ENCODE data around the gene HHIPL2. TPM values are rescaled to one million over a fixed set of nuclear protein-coding genes. Genes with fewer than 3 reads are reported as not detected.

The HHIPL2 gene
- total RNA-seq, 2 experiments from 2014 or later, result not detected

DNA sequence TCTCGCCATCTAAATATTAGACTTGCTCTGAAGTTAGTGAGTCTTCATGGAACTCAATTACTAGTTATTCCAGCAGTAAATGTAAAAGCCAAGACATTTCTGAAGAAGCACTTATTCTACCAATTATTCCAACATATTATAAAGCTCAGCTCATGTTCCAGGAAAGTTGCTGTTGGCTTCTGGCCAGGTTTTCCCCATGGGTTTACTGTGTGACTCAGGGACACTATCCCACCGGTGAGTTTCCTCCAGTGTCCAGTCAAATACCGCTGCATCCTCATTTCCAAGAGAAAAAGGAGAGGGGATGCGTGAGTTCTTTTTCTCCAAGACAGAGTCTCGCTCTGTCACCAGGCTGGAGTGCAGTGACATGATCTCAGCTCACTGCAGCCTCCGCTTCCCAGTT lies 9.2 kb upstream of the HHIPL2 start:
- ChIA-PET CTCF (no interaction called here), POLR2A (no interaction called here)
- ATAC-seq, result no peak
- H3K9me3 Mint-ChIP-seq, result no peaks in the 10 kb centered on the region
- no peaks in the 10 kb centered on the region for H3K27me3 Mint-ChIP-seq
- H3K27ac Mint-ChIP-seq, result no peak overlapping the region
- H3K36me3 Mint-ChIP-seq (ENCODE audit: low read depth), result peaks cover 11% of the 10 kb centered on the region
- intact Hi-C loops (cut with micrococcal nuclease), result no loop called here
- TF ChIP-seq, protein P1, sequence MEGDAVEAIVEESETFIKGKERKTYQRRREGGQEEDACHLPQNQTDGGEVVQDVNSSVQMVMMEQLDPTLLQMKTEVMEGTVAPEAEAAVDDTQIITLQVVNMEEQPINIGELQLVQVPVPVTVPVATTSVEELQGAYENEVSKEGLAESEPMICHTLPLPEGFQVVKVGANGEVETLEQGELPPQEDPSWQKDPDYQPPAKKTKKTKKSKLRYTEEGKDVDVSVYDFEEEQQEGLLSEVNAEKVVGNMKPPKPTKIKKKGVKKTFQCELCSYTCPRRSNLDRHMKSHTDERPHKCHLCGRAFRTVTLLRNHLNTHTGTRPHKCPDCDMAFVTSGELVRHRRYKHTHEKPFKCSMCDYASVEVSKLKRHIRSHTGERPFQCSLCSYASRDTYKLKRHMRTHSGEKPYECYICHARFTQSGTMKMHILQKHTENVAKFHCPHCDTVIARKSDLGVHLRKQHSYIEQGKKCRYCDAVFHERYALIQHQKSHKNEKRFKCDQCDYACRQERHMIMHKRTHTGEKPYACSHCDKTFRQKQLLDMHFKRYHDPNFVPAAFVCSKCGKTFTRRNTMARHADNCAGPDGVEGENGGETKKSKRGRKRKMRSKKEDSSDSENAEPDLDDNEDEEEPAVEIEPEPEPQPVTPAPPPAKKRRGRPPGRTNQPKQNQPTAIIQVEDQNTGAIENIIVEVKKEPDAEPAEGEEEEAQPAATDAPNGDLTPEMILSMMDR (IDR thresholded peaks at IDR 0.05), result no peak
- no peak for DNase-seq
- H3K4me1 Mint-ChIP-seq (ENCODE audit: low read depth), result no peaks in the 10 kb centered on the region
- H3K4me3 Mint-ChIP-seq, result no peak overlapping the region

DNA sequence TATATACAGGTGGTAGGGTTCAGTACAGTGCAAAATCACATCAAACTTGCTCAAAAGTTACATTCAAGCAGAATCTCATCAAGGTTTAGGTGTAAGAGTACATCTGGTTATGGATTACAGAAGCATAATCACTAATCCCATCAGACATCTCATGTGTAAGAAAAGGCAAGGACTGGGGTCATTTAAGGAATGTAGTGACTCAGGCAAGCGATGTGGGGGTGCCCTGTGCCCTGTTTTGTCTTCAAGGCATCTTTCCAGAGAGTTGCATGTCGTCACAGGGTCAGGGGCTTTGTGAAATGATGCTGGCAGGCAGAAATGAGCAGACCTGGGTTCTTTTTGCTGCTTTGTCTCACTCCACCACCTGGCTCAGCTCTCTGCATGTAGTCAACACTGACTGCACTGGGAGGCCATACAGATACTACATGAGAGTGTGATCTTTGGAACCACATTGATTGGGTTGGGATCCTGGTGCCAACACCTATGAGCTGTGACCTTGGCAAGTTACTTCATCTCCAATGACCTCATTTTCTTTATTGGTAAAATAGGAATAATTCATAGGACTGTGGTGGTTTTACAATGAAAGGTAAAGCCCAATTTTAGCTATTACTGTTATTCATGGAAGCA lies 8.2 kb upstream of the HHIPL2 start:
- H3K9me3 Mint-ChIP-seq, result no peaks in the 10 kb centered on the region
- CTCF ChIA-PET, result interaction anchor here (0.8 kb wide), 1 partner anchor 78 kb away, joined by 3 read pairs; no protein-coding TSS in a partner anchor
- DNase-seq, result no peak
- intact Hi-C loops (cut with micrococcal nuclease), result no loop called here
- no peaks in the 10 kb centered on the region for H3K4me1 Mint-ChIP-seq (ENCODE audit: low read depth)
- TF ChIP-seq, protein P1 (IDR thresholded peaks at IDR 0.05), result no peak
- no peaks in the 10 kb centered on the region for H3K27me3 Mint-ChIP-seq
- POLR2A ChIA-PET, result no interaction called here
- H3K36me3 Mint-ChIP-seq (ENCODE audit: low read depth), result peaks cover 8% of the 10 kb centered on the region
- H3K4me3 Mint-ChIP-seq, result no peak overlapping the region
- H3K27ac Mint-ChIP-seq, result no peak overlapping the region
- no peak for ATAC-seq

DNA sequence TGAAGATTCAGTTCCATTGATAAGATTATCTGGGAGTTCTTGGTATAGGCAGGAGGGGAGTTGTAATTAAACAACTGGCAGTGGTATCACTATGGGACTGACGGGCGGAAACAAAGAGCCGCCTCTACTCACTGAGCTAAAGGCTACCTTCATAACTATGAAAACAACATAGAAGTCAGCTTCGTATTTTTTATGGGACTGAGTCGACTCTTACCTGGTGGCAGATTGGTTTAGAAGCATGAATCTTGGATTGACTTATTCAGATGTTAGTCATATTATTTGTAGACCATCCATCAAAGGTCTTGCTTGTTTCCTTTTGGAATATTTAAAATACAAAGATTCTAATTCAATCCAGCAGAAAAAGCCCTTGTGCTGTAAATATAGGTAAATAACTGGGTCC lies 6.3 kb upstream of the HHIPL2 start:
- H3K27me3 Mint-ChIP-seq, result no peaks in the 10 kb centered on the region
- ATAC-seq, result no peak
- ChIA-PET POLR2A (no interaction called here), CTCF (no interaction called here)
- H3K36me3 Mint-ChIP-seq (ENCODE audit: low read depth), result peaks cover 8% of the 10 kb centered on the region
- DNase-seq, result no peak
- intact Hi-C loops (cut with micrococcal nuclease), result no loop called here
- no peak overlapping the region for H3K4me3 Mint-ChIP-seq
- no peaks in the 10 kb centered on the region for H3K9me3 Mint-ChIP-seq
- TF ChIP-seq, protein P1 (IDR thresholded peaks at IDR 0.05), result no peak
- no peak overlapping the region for H3K27ac Mint-ChIP-seq
- no peaks in the 10 kb centered on the region for H3K4me1 Mint-ChIP-seq (ENCODE audit: low read depth)

DNA sequence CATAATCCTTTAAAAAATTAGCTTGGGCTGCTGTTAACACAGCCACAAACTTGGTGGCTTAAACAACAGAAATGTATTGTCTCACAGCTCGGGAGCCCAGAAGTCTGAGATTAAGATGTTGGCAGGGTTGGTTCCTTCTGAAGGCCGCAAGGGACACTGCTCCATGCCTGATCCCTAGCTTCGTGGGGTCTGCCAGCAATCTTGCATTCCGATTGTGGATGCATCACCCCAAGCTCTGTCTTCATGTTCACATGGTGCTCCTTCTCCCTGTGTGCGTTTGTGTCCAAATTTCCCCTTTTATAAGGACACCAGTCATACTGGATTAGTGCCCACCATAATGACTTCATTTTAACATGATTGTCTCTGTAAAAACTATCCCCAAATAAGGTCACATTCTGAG lies 5.0 kb upstream of the HHIPL2 start:
- H3K27me3 Mint-ChIP-seq, result no peaks in the 10 kb centered on the region
- ATAC-seq (no peak), DNase-seq (no peak)
- intact Hi-C loops (cut with micrococcal nuclease), result no loop called here
- TF ChIP-seq, protein P1 (IDR thresholded peaks at IDR 0.05), result no peak
- H3K4me3 Mint-ChIP-seq, result no peak overlapping the region
- ChIA-PET CTCF (no interaction called here), POLR2A (no interaction called here)
- H3K4me1 Mint-ChIP-seq (ENCODE audit: low read depth), result no peaks in the 10 kb centered on the region
- H3K36me3 Mint-ChIP-seq (ENCODE audit: low read depth), result peaks cover 8% of the 10 kb centered on the region
- H3K27ac Mint-ChIP-seq, result no peak overlapping the region
- H3K9me3 Mint-ChIP-seq, result no peaks in the 10 kb centered on the region

DNA sequence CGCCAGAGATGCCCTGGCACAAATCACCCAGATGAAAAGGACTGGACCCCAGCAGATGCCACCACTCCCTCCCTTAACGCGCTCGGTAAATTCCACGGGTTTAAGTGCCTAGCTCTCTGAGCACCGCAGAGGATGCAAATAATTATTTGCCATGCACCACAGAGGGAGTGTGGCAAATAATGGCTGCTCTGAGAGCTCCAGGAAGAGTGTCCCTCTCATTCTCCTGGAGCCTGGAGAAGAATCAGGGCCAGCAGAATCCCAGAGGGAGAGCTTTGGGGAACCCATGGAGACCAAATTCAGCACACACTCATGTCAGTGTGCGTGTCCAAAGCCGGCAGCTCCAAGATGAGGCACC lies 667 bp downstream of the HHIPL2 start:
- Mint-ChIP-seq H3K4me1 (ENCODE audit: low read depth) (no peaks in the 10 kb centered on the region), H3K36me3 (ENCODE audit: low read depth) (no peaks in the 10 kb centered on the region), H3K27ac (no peak overlapping the region), H3K4me3 (no peak overlapping the region), H3K9me3 (no peaks in the 10 kb centered on the region), H3K27me3 (peaks cover 18% of the 10 kb centered on the region)
- ChIA-PET POLR2A (interaction anchor here (0.5 to 0.6 kb wide), 2 partner anchors 537 to 728 kb away, joined by 3 read pairs; no protein-coding TSS in a partner anchor), CTCF (interaction anchor here (1.4 kb wide), 1 partner anchor 87 kb away, joined by 4 read pairs; no protein-coding TSS in a partner anchor)
- ATAC-seq (no peak), DNase-seq (no peak)
- TF ChIP-seq, protein P1 (IDR thresholded peaks at IDR 0.05), result no peak
- intact Hi-C loops (cut with micrococcal nuclease), result no loop called here

All from activated CD8-positive, alpha-beta T cell treated with anti-CD3 and anti-CD28 coated beads for 36 hours (primary cell).